GM19240 (cell line): ENCODE data around the gene RPRM.
"Not testable (repeated sequence)": the region's sequence is repeated elsewhere in the genome, so short reads cannot be mapped to it uniquely, and the experiment has no call there.

Experiments used
- DNase-seq: peaks from one replicate; pipeline ENCODE4 v3.0.0; 2011; ENCODE audit warnings: low spot score; ENCODE audit not compliant: insufficient read length

The RPRM gene

DNA sequence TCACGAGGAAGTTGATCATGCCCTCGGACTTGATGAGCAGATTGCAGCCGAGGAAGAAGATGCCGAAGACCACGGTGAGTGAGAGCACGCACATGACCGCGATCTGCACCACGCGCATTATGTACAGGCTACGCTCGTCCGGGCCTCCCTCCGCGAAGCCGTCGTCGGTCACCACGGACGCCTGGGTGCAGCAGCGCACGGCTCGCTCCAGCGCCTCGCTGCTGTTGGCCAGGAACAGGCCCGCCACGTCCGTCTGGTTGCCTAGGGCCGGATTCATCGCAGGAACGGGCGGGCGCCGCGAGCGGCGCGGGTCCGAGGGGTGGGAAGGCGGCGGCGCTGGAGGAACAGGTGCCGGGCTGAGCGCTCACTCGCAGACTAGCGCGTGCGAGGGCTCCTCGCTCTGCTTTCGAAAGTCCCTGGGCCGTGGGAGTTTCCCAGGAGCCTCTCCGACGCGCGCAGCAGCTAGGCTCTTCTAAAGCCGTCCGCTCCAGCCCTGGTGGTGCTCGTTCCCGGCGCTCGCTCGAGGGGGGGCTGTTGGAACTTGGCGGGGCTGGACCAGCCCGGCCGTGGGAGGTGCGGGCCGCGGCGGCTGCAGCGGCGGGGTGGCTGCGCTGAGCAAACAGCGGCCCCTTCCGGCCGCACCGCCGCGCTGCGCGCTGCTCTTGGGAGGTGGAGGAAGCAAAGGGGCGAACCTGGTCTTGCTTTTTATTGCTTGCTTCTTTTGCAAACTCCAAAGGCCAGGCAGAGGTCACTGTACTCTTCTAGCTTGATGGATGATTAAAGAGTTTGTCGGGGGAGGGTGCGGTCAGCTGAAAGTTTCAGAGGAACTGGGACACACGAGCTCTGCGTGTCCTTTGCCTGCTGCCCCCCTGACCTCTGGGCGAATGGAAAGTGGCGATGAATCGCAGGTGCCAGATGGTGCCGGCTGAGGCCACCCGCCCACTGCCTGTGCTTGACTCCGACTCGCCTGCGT lies at the start of gene RPRM:
Gene RPRM (minus strand): TSS at position 474 of the 973 bp plus-strand sequence. CDS start 197 bp downstream, at position 277.
- DNase-seq: no peak

DNA sequence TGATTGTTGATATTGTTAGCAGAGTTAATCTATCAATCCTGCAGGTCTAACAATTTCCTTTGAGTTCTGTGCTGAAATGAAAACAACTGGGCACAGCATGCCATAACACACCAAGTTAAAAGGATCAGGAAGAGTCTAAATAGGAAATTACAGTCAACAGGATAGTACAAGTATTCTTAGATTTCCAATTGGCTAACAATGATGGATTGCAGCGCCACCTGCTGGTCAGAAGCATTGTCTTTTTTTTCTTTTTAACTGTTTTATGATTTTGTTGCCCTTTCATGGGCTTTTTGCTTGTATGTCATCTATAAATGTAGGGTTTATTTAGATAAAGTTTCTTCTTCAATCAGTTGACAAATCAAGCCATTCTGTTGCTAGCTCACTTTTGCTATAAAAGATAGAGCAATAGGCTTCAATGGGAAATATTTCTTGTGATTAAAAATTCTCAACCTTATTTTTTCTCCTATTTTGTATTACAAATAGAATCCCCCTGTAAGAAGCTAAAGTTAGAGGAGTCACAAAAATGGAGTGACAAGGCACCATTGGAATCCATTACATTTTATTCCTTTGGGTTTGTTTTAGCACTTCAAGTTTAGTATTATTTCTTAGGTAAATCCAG lies 40.8 kb upstream of the RPRM start:
- DNase-seq: no peak

DNA sequence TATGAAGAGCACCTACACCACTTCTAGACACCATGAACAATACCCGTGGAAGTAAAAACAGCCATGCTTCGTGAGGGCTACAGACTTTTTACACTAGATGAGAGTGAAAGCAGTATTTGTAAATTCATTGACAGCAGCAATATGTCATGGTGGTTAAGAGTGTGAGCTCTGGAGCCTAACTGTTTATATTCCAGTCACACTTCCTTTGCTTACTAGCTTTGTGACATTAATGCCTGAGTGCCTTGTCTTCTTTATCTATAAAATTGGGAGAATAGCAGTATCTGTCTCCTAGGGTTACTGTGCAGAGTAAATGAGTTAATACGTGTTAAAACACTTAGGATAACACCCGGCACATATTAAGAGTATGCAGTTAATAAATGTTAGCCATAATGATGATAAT lies 33.8 kb upstream of the RPRM start:
- no peak for DNase-seq

DNA sequence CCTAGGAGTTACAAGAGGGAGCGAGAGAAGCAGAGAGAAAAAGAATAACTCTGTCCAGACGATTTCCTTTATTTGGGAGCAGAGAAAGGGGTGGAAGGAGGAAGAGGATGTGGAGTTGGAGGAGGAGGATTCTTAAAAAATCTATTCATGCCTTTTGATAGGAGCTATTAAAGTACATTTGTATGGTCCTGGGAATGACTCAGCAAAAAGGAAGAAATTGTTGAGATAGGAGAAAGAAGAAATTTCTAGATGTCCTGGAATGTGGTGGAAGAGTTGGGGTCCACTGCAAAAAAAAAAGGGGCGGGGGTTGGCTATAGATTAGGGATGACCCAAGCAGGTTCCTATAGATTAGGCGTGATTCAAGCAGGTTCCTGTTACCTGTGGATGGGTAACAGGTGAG lies 32.4 kb upstream of the RPRM start:
- DNase-seq: no peak

DNA sequence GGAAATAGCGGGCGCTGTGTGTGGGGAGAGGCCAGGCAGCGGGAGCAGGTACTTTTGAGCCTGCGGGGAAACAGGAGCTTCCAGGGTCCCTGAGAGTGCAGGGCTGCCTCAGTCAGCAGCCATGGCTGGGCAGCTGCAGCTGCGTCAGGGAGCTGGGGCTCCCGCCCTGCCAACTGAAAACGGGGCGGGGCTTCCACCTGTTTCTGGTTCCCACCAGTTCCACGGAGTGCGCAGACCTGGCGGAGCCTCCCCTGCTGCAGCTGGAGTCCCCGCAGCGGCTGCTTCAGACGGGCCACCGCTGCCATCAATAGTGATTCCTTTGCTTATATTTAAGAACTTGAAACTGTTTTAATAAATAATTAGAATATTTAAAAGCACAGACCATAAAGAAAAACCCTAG lies 30.6 kb upstream of the RPRM start:
- no peak for DNase-seq

DNA sequence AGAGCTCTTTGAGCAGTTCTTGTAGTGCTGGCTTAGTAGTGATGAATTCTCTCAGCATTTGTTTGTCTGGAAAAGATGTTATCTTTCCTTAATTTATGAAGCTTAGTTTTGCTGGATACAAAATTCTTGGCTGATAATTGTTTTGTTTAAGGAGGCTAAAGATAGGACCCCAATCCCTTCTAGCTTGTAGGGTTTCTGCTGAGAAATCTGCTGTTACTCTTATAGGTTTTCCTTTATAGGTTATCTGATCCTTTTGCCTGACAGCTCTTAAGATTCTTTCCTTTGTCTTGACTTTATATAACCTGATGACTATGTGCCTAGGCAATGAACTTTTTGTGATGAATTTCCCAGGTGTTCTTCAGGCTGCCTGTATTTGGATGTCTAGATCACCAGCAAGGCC lies 27.9 kb upstream of the RPRM start:
- not testable (repeated sequence) for DNase-seq

DNA sequence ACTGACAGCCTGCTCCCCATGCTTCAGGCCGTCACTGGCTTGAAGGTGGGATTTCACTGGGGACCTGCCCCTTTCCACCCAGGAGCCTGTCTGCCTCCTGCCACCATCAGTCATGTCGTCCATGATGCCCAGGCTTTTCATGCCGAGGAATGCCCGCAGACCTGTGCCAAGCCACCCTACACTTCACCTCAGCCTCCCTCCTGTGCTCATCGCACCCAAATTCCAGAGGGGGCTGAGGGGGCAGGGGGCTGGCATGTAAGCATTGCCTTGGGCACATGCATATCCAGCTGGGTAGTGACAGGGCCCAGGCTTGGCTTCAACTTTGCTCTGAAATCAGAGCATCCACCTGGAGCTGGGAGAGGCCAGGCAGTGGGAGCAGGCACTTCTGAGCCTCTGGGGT lies 20.9 kb upstream of the RPRM start:
- DNase-seq: no peak

DNA sequence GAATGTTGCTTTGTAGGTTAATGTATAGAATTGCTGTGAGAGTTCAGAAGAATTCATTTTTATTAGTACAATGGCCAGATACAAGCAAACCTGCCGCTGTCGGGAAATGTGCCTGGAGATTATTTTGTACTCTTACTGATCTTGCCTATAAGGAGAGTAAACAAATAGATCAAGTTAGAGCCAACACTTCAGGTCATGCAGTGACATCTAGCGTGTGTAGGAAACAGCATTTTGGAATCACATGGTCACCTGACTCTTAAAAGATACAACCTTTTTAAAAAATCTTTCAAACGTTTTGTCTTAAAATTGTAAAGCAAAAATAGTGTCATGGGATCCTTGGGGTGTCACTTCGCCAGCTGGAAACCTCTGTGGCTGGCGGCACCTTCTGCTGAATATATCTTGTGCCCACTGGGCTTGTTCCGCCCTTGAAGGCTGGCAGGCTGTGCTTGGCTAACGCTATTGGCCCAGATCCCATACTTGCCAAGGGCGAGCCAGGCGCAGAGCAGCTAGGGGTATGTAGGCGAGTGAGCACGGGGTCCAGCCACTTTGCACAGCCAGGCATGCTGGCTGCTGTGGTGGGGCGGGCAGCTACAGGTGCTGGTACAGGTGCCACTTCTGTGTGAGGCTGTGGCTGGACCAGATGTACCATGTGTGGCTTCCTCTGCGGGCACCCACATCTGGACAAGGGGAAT lies 19.5 kb upstream of the RPRM start:
- no peak for DNase-seq

DNA sequence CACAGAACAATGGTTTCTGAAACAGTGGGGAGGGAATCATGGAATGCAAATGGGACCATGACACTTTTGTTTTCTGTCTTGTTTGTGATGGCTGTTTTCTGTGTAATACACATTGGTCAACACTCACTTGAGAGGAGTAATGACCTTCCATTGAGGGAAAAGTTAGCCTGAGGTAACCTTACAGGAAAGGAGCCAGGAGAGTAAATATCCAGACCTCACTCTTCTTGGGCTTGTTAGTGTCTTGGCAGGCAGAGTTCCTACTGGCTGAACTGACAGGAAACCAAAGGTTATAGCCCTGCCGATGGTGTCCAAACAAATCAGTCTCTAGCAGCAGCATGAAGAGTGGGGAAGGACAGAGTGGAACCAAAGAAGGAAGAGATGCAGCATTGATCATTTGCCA lies 17.2 kb upstream of the RPRM start:
- DNase-seq: no peak

DNA sequence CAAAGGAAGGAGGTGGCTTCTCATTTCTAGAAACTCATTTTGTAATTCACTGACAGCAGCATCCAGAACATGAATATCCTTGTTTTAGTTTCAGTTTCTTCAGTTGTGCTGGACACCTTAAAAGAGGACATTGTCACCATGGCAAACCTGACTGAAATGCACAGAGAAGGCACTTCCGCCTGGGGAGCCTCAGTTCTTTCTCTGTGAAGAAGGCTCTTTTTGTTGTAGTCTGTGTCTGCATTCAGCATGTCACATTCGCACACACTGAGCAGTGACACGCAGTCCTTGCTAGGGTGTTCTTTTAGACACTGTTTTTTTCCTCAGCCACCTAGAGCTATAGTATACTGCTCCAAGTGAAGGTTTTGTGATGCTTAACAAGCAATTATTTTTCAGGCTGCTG lies 9.5 kb upstream of the RPRM start:
- DNase-seq: no peak

DNA sequence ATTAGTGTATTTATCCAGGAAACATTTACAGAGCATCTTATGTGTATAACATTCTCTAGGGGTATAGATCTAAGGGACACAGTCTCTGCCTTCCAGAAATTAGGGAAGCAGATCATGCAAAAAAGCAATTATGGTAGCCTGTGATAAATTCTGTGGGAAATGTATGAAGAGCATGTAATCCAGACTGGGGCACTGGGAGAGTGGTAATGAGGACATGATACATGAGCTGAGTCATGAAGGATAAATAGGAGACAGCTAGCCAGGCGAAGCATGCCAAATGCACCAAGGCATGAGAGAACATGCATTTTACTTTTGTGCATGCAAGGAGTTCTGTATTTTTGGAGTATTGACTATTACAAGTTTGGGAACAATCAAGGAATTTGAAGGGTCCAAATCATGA lies 8.9 kb upstream of the RPRM start:
- no peak for DNase-seq

DNA sequence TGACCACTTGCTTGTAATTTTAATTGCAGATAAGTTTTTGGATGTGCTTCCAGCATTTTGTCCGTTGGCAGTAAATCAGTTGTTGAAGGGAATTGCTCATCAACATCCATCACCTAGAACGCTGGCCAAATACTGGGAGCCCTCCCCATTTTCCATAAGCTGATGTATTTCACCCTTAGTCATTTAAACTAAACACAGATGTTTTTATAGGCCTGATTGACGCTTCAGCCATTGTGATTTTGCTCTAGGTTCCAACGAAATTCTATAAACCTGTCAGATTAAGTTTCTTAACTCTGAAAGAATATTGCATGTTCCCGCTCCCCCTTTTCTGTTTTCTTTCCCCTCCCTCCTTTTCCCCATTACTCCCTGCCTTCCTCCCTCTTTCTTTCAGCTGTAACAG lies 1.0 kb upstream of the RPRM start:
- DNase-seq: no peak

DNA sequence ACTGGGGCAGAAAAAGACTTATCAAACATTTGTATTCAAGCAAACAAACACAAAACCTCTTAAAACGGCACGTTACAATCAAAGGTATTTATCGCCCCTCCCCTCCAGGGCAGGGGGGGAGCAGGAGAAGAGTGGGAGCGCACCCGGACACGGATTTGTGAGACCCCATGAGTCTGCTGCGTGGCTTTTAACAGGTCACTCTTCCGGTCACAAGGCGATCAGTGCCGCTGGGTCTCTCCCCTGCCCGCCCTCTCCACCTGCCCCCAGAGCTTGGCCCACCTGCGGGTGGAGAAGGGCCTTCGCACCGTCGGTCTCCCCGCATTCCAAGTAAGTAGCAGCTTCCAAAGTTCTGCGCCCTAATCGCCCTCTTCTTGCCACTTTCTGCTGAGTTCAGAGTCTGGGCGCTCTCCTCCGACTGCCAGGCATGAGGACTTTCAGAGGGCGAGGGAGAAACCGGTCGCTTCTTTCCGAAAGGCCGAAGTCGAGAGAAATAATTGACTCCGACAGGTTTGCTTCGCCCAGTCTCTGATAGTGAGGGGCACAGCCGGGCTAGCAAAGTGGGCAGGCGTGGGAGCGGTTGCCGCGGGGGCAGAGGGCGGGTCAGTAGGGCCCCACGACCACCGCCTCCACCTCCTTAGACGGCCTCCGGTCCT lies 800 bp downstream of the RPRM start:
- no peak for DNase-seq

DNA sequence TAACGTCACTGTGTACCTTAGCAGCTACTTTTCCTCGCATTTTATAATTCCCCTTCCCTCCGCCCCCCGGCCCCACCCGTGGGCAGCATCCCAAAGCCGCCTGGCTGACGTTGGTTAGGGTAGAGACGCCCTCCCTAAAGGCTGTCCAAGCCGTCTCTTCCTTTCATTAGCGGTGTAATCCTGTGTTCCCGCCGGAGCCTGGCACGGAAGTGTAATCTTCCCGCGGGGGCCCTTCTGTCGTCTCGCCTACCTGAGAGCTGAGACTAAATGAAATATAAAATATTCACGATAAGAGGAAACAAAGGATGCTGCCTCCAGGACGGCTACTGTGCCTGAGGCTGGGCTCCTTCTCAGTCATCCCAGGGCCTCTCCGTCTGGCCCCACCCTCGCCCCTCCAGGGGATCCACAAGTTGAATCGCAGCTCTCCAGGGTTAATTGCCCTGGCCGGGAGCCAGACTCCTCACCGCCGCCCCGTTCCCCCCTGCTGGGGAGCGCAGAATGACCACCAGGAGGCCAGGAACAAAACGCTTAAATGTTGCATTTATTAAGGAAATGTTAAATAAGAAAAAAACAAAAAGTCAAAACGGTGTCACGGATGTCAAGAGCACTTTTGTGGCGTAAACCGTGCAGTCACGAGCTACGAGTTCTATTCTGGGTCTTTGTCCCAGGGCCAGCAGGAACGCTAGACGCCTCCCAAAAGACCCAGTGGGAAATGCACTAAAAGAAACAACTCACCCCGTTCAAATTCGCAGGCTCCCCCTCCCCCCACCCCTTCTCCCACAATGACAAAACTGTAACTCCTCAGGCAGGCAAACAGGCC lies 1.5 kb downstream of the RPRM start:
- DNase-seq: no peak

DNA sequence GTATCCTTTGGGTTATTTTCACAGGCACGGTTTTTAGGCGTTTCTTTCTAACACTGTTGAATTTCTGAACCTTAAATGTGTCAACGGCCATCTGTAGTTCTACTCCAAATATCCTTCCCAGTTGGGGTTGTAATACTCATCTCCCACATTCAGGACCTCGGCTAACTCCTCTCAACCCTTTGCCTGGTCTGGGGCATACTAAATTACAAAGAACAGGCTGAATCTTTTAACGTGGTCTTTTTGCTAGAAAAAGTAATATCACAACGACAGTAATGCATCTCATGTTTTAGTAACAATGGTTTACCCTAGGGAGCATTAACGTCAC lies 2.1 kb downstream of the RPRM start:
- no peak for DNase-seq

DNA sequence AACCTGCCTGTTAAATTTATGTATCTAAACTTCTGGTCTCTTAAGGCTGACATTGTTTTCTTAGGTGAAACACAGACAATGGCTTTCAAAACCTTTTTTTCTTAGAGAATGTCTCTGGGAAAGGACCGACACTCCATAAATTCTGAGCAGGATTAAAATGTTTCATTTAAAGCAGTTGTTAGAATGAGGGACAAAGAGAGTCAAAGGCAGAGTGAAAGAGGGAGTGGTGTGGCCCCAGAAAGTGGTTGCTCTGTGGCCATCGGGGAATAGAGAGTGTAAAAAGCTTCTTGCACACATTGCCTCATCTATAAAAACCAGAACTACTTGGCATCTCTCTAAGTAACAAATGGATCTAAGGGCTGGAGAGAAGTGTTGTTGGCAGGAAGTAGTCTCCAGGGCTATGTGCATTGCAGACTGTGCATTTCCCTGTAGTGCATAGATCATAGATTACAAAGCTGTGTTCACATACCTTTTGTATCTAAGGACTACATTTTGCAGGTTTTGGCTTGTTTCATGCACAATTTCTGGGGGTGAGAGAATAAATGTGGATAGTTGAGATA lies 3.6 kb downstream of the RPRM start:
- DNase-seq: no peak

DNA sequence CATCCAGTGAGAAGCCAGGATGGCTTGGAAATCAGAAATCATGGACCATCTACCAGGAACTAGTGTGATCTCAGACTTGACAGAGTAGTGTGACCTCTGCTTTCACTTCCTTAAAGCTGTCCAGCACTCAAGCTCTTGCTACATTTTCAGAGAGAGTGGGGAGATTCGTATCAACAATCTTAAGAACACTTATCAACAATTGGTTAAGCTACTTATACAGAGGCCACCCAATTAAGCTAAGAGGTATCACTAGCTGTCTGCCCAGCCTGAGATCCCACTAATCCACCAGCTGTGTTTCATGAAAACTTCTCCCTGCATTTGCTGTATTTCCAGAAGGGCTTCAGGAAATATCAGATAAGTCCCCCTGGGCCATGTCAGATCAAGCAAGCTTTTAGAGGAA lies 4.2 kb downstream of the RPRM start:
- no peak for DNase-seq

DNA sequence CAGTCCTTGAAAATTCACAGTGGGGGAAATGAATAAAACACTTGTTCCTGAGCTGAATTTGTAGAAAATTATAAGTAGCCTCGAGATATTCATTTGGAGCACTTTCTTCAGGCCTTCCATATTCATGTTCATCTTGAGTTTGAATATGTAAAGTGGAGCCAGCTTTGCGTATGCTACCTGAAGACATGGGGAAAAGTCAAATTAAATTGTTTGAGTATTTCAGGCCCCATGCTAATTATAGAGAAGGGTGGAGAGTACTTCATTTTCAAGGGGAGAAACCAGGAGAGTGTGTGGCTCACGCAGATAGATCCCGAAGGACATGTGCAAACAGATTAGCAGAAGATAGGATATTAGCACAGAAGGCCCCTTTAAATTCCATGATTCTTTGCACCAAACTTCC lies 7.7 kb downstream of the RPRM start:
- DNase-seq: no peak

DNA sequence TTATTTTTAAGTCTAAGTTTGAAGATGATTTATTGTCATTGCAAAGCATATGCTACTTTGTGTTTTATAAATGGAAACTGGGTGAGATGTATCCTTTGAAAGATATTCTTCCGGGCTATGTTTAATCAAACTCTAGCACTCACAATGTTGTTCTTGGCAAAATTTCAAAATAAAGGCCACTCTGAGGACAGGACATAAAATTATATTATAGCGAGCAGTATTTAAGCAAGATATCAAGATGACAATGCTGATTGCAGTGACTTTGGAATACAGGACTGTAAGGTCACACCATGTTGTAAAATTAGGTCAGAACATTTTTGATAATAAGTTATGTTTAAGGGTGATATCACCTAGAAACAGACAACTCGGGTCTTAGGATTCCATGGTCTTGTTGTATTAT lies 14.2 kb downstream of the RPRM start:
- no peak for DNase-seq

DNA sequence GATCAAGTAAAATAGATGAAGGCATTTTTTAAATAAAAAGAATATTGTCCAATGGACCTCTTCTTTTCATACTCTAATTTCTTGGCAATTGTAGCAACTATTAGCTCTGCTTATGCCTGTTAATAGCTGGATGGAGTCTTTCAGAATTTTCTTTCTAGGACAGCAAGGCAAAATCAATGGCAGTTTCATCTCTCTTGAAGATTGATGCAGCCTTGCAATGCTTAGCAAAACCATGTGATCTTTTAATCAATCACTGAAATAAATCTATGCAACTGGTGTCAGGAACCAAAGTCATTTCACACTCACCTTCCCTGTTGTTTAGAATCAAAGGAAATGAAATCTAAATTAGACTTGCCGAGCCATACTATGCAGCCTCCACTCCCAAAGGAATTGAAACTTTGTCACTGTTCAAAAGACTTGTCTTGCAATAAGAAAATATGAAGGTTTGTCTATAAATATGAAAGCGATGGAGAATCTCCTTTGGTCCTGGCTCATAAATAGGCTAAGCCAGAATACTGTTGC lies 16.2 kb downstream of the RPRM start:
- DNase-seq: no peak

DNA sequence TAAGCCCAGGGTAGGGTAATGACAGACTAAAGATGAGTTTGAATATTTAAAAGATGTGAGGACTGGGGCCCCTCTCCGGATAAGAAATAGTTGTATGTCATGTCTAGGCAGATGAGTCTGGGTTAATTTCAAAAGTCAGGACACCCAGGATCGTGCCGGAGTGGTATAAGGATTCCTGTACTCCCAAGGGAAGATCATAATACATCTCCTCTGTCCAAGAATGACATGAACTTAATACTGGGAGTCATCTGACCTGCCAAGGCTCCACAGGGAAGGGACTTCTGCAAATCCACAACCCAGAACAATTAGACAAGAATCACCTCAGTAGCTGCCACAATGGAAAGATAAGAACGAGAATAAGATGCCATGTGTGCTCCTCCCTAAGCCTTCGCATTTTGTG lies 17.1 kb downstream of the RPRM start:
- no peak for DNase-seq
